ENCODE data around the gene TIE1.

DNA sequence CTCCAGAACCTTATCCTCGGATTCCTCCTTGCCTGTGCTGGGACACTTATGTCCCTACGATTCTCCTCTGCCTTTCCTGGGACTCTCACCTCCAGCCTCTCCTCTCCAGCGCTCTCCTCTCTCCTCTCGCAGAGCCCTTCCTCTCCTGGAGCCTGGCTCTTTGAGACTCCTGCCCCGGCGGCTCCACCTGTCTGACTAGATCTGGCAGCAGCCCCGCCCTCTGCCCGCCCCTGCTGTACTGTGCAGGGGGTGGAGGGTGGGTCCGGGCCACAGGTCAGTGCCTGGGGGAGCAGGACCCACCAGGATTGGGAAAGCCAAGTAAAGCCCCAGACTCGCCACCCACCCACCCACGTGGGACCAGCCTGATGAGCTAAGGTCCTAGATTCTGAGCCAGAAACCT is 65.4 kb downstream of the TIE1 start:
- no peak for TF ChIP-seq EZH2 (IDR thresholded peaks at IDR 0.05)
- TF ChIP-seq POLR2AphosphoS5 (IDR thresholded peaks at IDR 0.05; ENCODE audit: borderline replicate concordance, low read depth, low read length) = no peak
